Left ventricle myocardium inferior (tissue), 1 donor: ENCODE results near the gene C1QTNF7. TPM values are rescaled to one million over a fixed set of nuclear protein-coding genes. Genes with fewer than 3 reads are reported as not detected.
A peak's percentile ranks its signal among the peaks of the same experiment; 100 is the strongest.

Source experiments
- DNase-seq: peaks from one replicate; pipeline ENCODE4 v3.0.0-alpha.2; 2020
- H3K27ac ChIP-seq: fragments of 200-600 bp; replicated peaks from 2 replicates; pipeline ENCODE4 v1.8.0; 2021
- H3K27me3 ChIP-seq: fragments of 200-600 bp; 2 replicates; pipeline ENCODE4 v1.8.0; 2021; ENCODE audit warnings: low read depth
- H3K36me3 ChIP-seq: fragments of 200-600 bp; 2 replicates; pipeline ENCODE4 v1.8.0; 2021
- H3K4me1 ChIP-seq: fragments of 200-600 bp; 2 replicates; pipeline ENCODE4 v1.8.0; 2021
- H3K4me3 ChIP-seq: fragments of 200-600 bp; 2 replicates; pipeline ENCODE4 v1.8.0; 2021; ENCODE audit warnings: mild to moderate bottlenecking, moderate library complexity
- H3K9me3 ChIP-seq: fragments of 200-600 bp; replicated peaks from 2 replicates; pipeline ENCODE4 v1.8.0; 2021
- CTCF ChIP-seq: fragments of 200-600 bp; IDR thresholded peaks from 2 replicates; pipeline ENCODE4 v1.8.0; 2021; ENCODE audit warnings: antibody characterized with exemption, mild to moderate bottlenecking, borderline replicate concordance
- intact Hi-C: fragments of 100-400 bp; cut with micrococcal nuclease; formaldehyde crosslinking; loops from one replicate; pipeline ENCODE4 v1.11.0; 2022
- total RNA-seq: library from RNA; stranded (reverse); fragmentation: NEBNext Ultra II Directional; extraction: Animal tissue kit (Norgen Biotek cat#: 25700); gene quantifications from one replicate; pipeline ENCODE4 v1.2.1, GENCODE V29; 2021
- donor health status: DM: no; HTN: yes; CAD: no; lungs with severe emphysema.

The C1QTNF7 gene
- total RNA-seq, 1 donor from 2014 or later, result 2.4 TPM

GRCh38 chr4:15457406-15458201, 29.8 kb downstream of the C1QTNF7 start:
- Histone ChIP-seq H3K27me3 (no peaks in the 10 kb centered on the region), H3K36me3 (no peaks in the 10 kb centered on the region), H3K9me3 (no peaks in the 10 kb centered on the region), H3K27ac (peak overlapping the region; percentile 20), H3K4me1 (peaks cover 19% of the 10 kb centered on the region), H3K4me3 (no peak overlapping the region)
- no peak for DNase-seq
- TF ChIP-seq CTCF, result peak; percentile 80
- intact Hi-C loops, result loop anchor here (5.0 kb wide), 1 partner anchor 220 kb away; no protein-coding TSS in a partner anchor

GRCh38 chr4:15458616-15459015, 30.8 kb downstream of the C1QTNF7 start:
- Histone ChIP-seq H3K9me3 (no peaks in the 10 kb centered on the region), H3K27me3 (no peaks in the 10 kb centered on the region), H3K4me3 (no peak overlapping the region), H3K4me1 (peaks cover 19% of the 10 kb centered on the region), H3K27ac (no peak overlapping the region), H3K36me3 (no peaks in the 10 kb centered on the region)
- TF ChIP-seq CTCF, result no peak
- DNase-seq, result no peak
- intact Hi-C loops, result loop anchor here (5.0 kb wide), 1 partner anchor 221 kb away; no protein-coding TSS in a partner anchor

DNA sequence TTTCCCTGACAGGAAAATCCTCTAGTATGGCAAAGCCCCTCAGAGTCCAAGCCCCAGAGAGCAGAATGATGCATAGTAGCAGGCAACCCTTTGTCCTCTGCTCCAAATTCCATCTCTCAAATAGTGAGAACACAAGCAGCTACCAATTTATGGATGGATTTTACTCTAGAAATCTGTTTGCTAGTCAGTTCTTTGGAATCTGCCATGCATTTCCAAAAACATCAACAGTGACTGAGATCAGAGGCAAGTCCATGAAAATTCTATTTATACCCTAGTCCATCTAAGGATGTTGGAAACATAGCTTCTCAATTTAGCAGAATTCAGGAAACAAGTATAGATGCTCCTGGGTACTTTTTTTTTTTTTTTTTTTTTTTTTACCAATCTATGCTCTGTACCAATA, 31.9 kb downstream of the C1QTNF7 start:
- H3K27ac ChIP-seq, result no peak overlapping the region
- H3K27me3 ChIP-seq, result no peaks in the 10 kb centered on the region
- H3K4me3 ChIP-seq, result no peak overlapping the region
- H3K9me3 ChIP-seq, result no peaks in the 10 kb centered on the region
- intact Hi-C loops, result loop anchor here (5.0 kb wide), 1 partner anchor 222 kb away; no protein-coding TSS in a partner anchor
- no peak for DNase-seq
- TF ChIP-seq CTCF, result no peak
- peaks cover 18% of the 10 kb centered on the region for H3K4me1 ChIP-seq
- no peaks in the 10 kb centered on the region for H3K36me3 ChIP-seq

GRCh38 chr4:15466596-15466995, 38.8 kb downstream of the C1QTNF7 start:
- no peak overlapping the region for H3K27ac ChIP-seq

DNA sequence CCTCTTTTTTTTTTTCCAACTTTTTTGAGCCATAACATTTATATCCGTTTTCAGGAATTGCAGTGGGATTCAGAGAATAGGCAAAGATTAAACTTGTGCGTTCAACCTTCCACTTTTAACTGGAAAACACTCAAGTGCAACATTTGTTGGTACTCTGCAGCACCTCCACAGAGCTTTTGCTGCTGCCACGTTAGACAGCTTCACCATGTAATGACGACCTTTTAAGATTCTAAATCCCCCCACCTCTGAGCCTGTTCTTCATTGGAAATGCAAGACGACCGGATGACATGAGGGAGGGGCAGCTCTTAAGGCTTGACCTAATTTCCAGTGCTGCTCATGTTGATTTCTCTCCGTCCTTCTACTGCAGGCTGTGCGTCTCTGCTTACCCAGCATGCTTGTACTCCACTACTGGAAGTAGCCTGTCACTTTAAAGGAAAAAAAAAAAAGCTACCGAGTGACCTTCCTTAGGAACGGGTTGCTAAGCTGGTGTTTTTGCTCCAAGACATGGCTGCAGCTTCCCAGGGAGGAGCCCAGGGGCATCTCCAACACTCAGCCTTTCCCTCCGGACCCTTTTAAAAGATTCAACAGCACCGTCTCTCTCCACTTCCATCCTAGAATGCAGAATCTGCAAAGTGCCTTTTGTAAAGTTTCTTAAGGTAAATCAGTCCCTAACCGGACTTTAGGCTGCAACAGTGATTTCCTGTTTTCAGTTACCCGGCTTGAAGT, 41.7 kb downstream of the C1QTNF7 start, which contains the start of gene CC2D2A:
TSS of gene CC2D2A (plus strand) at position 481 of the 726 bp plus-strand sequence. CDS start 6,051 bp downstream, outside the sequence.
- no peaks in the 10 kb centered on the region for H3K27me3 ChIP-seq
- H3K4me3 ChIP-seq, result peak within 1 kb of the TSS; percentile 71
- intact Hi-C loops, result no loop called here
- H3K36me3 ChIP-seq, result no peaks in the 10 kb centered on the region
- no peak for DNase-seq
- TF ChIP-seq CTCF, result no peak
- H3K4me1 ChIP-seq, result peaks cover 40% of the 10 kb centered on the region
- H3K9me3 ChIP-seq, result no peaks in the 10 kb centered on the region
- peak within 1 kb of the TSS; percentile 73 for H3K27ac ChIP-seq

More at GRCh38 chr4:15466596-15466995, 38.8 kb downstream of the C1QTNF7 start:
- intact Hi-C loops, result no loop called here
- H3K27me3 ChIP-seq, result no peaks in the 10 kb centered on the region
- H3K36me3 ChIP-seq, result no peaks in the 10 kb centered on the region
- no peaks in the 10 kb centered on the region for H3K9me3 ChIP-seq
- no peak for TF ChIP-seq CTCF
- DNase-seq, result no peak
- peaks cover 37% of the 10 kb centered on the region for H3K4me1 ChIP-seq
- peak overlapping the region; percentile 18 for H3K4me3 ChIP-seq
